Dermis blood vessel endothelial cell (primary cell): ENCODE data around the gene CETN1. TPM values are rescaled to one million over a fixed set of nuclear protein-coding genes. Genes with fewer than 3 reads are reported as not detected.
A peak's percentile ranks its signal among the peaks of the same experiment; 100 is the strongest.

Experiments
- DNase-seq: peaks from one replicate; pipeline ENCODE4 v3.0.0; 2010
- total RNA-seq: library from RNA; depleted of rRNA; stranded (reverse); fragments of >200 nt; gene quantifications from 2 replicates; pipeline ENCODE4 v1.2.3, GENCODE V29; 2014

Gene CETN1
- total RNA-seq, 1 donor from 2014 or later: not detected

- peak; percentile 89 for DNase-seq
These were observed 43.8 kb downstream of the CETN1 start for GRCh38 chr18:623761-624620.

GRCh38 chr18:627231-627630 is 47.1 kb downstream of the CETN1 start:
- no peak for DNase-seq

- DNase-seq: no peak
These were observed 49.3 kb downstream of the CETN1 start for GRCh38 chr18:629269-630150.

- DNase-seq: no peak
These were observed 51.4 kb downstream of the CETN1 start for GRCh38 chr18:631560-631959.

Other genes with a start within 250 kb of the CETN1 start
- gene COLEC12, start 79.7 kb upstream of the CETN1 start, total RNA-seq: 45.1 and 64.2 TPM in 2 replicates
- gene CLUL1, start 16.6 kb downstream of the CETN1 start, total RNA-seq: under 0.01 and 0.05 TPM in 2 replicates
- gene TYMS, start 77.3 kb downstream of the CETN1 start, total RNA-seq: 22.6 and 132 TPM in 2 replicates
- gene ENOSF1, start 132.2 kb downstream of the CETN1 start, total RNA-seq: 24.5 and 30.1 TPM in 2 replicates
- gene YES1, start 231.9 kb downstream of the CETN1 start, total RNA-seq: 302 and 318 TPM in 2 replicates